Liver (tissue), 9 donors: ENCODE results near the gene ANTXR1. TPM values are rescaled to one million over a fixed set of nuclear protein-coding genes. Genes with fewer than 3 reads are reported as not detected.

ENCODE experiments used
- DNase-seq: peaks from one replicate; pipeline ENCODE4 v3.0.0-alpha.2; 2017; ENCODE audit warnings: low spot score
- H3K27ac ChIP-seq, 2 donors: one replicate each; pipeline ENCODE4 v1.7.0; 2013; ENCODE audit warnings: inconsistent platforms in 2 of 2, low read length in 2 of 2, control low read depth in 1 of 2, low read depth in 1 of 2, mild to moderate bottlenecking in 1 of 2
- H3K27me3 ChIP-seq, 4 donors: one replicate each; pipeline versions ENCODE4 v1.6.1 to v1.7.0; 2013; ENCODE audit warnings: low read length in 3 of 4, inconsistent platforms in 1 of 4, mild to moderate bottlenecking in 1 of 4, moderate library complexity in 1 of 4; ENCODE audit not compliant: control insufficient read depth in 4 of 4, insufficient read depth in 4 of 4
- H3K36me3 ChIP-seq, 4 donors: one replicate each; pipeline versions ENCODE4 v1.6.1 to v1.7.0; 2013; ENCODE audit warnings: low read length in 3 of 4, mild to moderate bottlenecking in 3 of 4, low read depth in 1 of 4, moderate library complexity in 1 of 4; ENCODE audit not compliant: control insufficient read depth in 4 of 4, insufficient read depth in 3 of 4
- H3K4me1 ChIP-seq, 4 donors: one replicate each; pipeline versions ENCODE4 v1.6.1 to v1.7.0; 2013; ENCODE audit warnings: low read length in 3 of 4, mild to moderate bottlenecking in 3 of 4, moderate library complexity in 1 of 4; ENCODE audit not compliant: control insufficient read depth in 4 of 4, insufficient read depth in 4 of 4
- H3K4me3 ChIP-seq, 3 donors: one replicate each; pipeline versions ENCODE4 v1.6.1 to v1.7.0; 2013; ENCODE audit warnings: low read length in 3 of 3, control low read depth in 1 of 3, low read depth in 1 of 3, mild to moderate bottlenecking in 1 of 3
- H3K9ac ChIP-seq, 2 donors: one replicate each; pipeline ENCODE4 v1.7.0; 2013; ENCODE audit warnings: low read length in 2 of 2, mild to moderate bottlenecking in 2 of 2, moderate library complexity in 2 of 2, control low read depth in 1 of 2, low read depth in 1 of 2
- H3K9me3 ChIP-seq, 4 donors: one replicate each; pipeline versions ENCODE4 v1.6.1 to v1.7.0; 2013; ENCODE audit warnings: low read length in 3 of 4; ENCODE audit not compliant: control insufficient read depth in 4 of 4
- FOXA1 ChIP-seq: IDR thresholded peaks from 2 replicates; pipeline ENCODE4 v1.6.1; 2016; ENCODE audit warnings: antibody characterized with exemption
- FOXA2 ChIP-seq: IDR thresholded peaks from 2 replicates; pipeline ENCODE4 v1.6.1; 2016; ENCODE audit warnings: antibody characterized with exemption
- GABPA ChIP-seq, 2 donors: IDR thresholded peaks in 1 of 2; conservative IDR thresholded peaks in 1 of 2; 2 replicates each; pipeline ENCODE4 v1.6.1; 2016; ENCODE audit warnings: antibody characterized with exemption in 2 of 2, mild to moderate bottlenecking in 1 of 2, moderate library complexity in 1 of 2
- HNF4A ChIP-seq, 2 donors: conservative IDR thresholded peaks; 2 replicates each; pipeline ENCODE4 v1.6.1; 2016; ENCODE audit warnings: antibody characterized with exemption in 2 of 2, mild to moderate bottlenecking in 2 of 2
- JUND ChIP-seq, 2 donors: IDR thresholded peaks; 2 replicates each; pipeline ENCODE4 v1.6.1; 2016; ENCODE audit warnings: antibody characterized with exemption in 2 of 2
- RAD21 ChIP-seq, 2 donors: IDR thresholded peaks; 2 replicates each; pipeline ENCODE4 v1.6.1; 2016; ENCODE audit warnings: antibody characterized with exemption in 2 of 2, mild to moderate bottlenecking in 2 of 2
- RXRA ChIP-seq, 2 donors: IDR thresholded peaks; 2 replicates each; pipeline ENCODE4 v1.6.1; 2017 to 2018; ENCODE audit warnings: antibody characterized with exemption in 2 of 2, mild to moderate bottlenecking in 1 of 2
- TAF1 ChIP-seq: conservative IDR thresholded peaks from 2 replicates; pipeline ENCODE4 v1.6.1; 2016; ENCODE audit warnings: antibody characterized with exemption, mild to moderate bottlenecking
- WGBS: extraction: QIAGEN DNeasy Blood & Tissue Kit; methylation state at CpG from one replicate; pipeline ENCODE4 v1.1.7; 2013; 5-methylcytosine and 5-hydroxymethylcytosine counted together
- polyA plus RNA-seq, 2 donors: library from polyadenylated mRNA; stranded (reverse) in 1 of 2; unstranded in 1 of 2; fragments of 200-250 nt in 1 of 2; fragments of >200 nt in 1 of 2; fragmentation: Nextera tagmentation in 1 of 2; extraction: Ambion mirVana in 1 of 2; gene quantifications; one replicate each; pipeline versions ENCODE4 v1.2.1 to v1.2.3, GENCODE V29; 2013 to 2015
- total RNA-seq, 2 donors: library from RNA; depleted of rRNA; stranded (reverse); fragments of >200 nt; gene quantifications; one replicate each; pipeline ENCODE4 v1.2.3, GENCODE V29; 2014
- TF ChIP-seq, protein P1 (sequence below): IDR thresholded peaks from 2 replicates; pipeline ENCODE4 v1.6.1; 2016; ENCODE audit warnings: antibody characterized with exemption
- TF ChIP-seq, protein P2 (sequence below): IDR thresholded peaks from 2 replicates; pipeline ENCODE4 v1.6.1; 2016; ENCODE audit warnings: antibody characterized with exemption, mild to moderate bottlenecking
- TF ChIP-seq, protein P3 (sequence below): IDR thresholded peaks from 2 replicates; pipeline ENCODE4 v1.6.1; 2016; ENCODE audit warnings: antibody characterized with exemption
- TF ChIP-seq, protein P4 (sequence below): fragments of 150-350 bp; IDR thresholded peaks from 2 replicates; pipeline ENCODE4 v1.5.1; 2017; ENCODE audit warnings: improper control_type of control experiment, low read depth, low read length; ENCODE audit not compliant: missing input control
- donor health status: healthy.
- donor health status: healthy.
- donor health status: healthy.
- donor health status: healthy.
- donor health status: healthy.

Gene ANTXR1
- total and polyA plus RNA-seq, 4 donors: 0.60 to 3.6 (median 1.8) TPM

DNA sequence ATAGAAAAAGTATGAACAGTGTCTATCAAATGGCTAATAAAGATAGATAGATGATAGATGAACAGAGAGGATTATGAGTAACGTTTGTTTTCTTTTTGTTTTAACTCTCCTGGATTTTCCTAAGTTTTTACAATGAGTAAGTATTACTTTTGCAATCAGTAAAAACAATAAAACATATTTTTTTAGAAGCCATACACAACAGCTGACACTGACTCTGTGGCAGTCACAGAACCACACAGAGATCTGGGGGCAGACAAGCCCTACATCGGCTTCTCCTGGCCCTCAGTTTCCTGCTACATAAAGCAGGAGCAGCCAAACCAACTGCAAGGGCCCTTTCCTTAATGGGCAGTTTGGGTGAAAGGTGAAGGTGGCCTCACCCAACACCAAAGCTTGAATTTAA, 63.6 kb downstream of the ANTXR1 start (continued):
- TF ChIP-seq, protein P1, sequence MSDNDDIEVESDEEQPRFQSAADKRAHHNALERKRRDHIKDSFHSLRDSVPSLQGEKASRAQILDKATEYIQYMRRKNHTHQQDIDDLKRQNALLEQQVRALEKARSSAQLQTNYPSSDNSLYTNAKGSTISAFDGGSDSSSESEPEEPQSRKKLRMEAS: no peak

DNA sequence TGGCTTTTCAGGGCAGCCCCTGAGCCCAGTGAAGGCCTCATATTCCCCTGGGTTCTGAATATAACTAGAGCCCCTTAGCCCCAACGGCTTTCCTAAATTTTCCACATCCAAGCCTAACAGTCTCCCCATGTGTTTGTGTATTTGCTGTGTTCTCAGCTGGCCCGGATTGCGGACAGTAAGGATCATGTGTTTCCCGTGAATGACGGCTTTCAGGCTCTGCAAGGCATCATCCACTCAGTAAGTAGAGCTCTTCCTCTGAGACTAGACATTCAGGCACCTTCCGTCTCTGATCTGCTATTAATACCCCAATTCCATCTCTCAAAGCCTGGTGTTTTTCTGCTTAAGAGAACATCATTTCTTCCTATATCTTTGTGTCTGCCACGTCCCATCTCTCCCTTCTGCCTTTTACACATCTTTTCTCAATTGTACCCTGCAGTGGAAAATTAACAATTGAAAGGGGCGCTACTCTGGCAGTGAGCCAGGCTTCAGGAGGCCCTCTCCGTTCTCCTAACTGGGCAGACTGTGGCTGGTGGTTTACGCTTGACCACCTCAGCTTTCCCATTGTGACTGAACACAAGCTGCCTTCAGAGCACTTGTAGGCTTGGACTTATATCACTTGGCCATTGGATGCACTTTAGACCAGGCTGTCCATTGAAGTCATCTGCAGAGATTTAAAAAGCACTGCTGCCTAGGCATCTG, 64.4 kb downstream of the ANTXR1 start:
- H3K9me3 ChIP-seq: no peaks in the 10 kb centered on the region
- TF ChIP-seq, protein P2, sequence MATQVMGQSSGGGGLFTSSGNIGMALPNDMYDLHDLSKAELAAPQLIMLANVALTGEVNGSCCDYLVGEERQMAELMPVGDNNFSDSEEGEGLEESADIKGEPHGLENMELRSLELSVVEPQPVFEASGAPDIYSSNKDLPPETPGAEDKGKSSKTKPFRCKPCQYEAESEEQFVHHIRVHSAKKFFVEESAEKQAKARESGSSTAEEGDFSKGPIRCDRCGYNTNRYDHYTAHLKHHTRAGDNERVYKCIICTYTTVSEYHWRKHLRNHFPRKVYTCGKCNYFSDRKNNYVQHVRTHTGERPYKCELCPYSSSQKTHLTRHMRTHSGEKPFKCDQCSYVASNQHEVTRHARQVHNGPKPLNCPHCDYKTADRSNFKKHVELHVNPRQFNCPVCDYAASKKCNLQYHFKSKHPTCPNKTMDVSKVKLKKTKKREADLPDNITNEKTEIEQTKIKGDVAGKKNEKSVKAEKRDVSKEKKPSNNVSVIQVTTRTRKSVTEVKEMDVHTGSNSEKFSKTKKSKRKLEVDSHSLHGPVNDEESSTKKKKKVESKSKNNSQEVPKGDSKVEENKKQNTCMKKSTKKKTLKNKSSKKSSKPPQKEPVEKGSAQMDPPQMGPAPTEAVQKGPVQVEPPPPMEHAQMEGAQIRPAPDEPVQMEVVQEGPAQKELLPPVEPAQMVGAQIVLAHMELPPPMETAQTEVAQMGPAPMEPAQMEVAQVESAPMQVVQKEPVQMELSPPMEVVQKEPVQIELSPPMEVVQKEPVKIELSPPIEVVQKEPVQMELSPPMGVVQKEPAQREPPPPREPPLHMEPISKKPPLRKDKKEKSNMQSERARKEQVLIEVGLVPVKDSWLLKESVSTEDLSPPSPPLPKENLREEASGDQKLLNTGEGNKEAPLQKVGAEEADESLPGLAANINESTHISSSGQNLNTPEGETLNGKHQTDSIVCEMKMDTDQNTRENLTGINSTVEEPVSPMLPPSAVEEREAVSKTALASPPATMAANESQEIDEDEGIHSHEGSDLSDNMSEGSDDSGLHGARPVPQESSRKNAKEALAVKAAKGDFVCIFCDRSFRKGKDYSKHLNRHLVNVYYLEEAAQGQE: no peak
- TF ChIP-seq TAF1: no peak
- no peaks in the 10 kb centered on the region for H3K36me3 ChIP-seq
- H3K4me1 ChIP-seq: no peaks in the 10 kb centered on the region
- no peaks in the 10 kb centered on the region for H3K27me3 ChIP-seq
- WGBS: 91% methylated on average over 10 of the region's 10 CpGs
- no peak overlapping the region for H3K4me3 ChIP-seq
- no peak for DNase-seq
- H3K27ac ChIP-seq: no peak overlapping the region
- no peak overlapping the region for H3K9ac ChIP-seq

DNA sequence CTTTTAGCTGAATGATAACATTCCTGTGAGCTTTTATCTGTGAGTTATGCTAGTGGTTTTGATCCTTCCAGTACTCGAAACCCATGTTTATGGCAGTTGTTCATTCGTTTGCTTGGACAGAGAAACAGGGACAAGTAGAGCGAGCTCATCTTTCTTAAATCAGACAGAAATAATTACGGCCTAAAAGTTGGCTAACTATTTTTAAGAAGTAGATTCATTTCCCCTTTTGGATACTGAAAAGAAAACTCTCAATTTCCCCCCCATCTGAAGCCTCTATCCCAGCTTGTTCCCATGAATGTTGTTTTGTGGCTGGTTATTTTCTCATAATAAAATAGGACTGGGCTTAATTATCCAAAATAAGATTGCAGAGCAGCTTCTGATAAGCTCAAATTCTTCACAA, 67.1 kb downstream of the ANTXR1 start:
- DNase-seq: no peak
- TF ChIP-seq, protein P3, sequence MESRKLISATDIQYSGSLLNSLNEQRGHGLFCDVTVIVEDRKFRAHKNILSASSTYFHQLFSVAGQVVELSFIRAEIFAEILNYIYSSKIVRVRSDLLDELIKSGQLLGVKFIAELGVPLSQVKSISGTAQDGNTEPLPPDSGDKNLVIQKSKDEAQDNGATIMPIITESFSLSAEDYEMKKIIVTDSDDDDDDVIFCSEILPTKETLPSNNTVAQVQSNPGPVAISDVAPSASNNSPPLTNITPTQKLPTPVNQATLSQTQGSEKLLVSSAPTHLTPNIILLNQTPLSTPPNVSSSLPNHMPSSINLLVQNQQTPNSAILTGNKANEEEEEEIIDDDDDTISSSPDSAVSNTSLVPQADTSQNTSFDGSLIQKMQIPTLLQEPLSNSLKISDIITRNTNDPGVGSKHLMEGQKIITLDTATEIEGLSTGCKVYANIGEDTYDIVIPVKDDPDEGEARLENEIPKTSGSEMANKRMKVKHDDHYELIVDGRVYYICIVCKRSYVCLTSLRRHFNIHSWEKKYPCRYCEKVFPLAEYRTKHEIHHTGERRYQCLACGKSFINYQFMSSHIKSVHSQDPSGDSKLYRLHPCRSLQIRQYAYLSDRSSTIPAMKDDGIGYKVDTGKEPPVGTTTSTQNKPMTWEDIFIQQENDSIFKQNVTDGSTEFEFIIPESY: no peak
- TF ChIP-seq TAF1 (no peak), GABPA (IDR thresholded peaks at IDR 0.05 in 1 of 2, conservative IDR thresholded peaks at IDR 0.05 in 1 of 2) (no peak), JUND (IDR thresholded peaks at IDR 0.05) (no peak), RXRA (IDR thresholded peaks at IDR 0.05) (no peak), FOXA1 (no peak), FOXA2 (no peak), HNF4A (conservative IDR thresholded peaks at IDR 0.05) (no peak), RAD21 (IDR thresholded peaks at IDR 0.05) (no peak)
- TF ChIP-seq, protein P4, sequence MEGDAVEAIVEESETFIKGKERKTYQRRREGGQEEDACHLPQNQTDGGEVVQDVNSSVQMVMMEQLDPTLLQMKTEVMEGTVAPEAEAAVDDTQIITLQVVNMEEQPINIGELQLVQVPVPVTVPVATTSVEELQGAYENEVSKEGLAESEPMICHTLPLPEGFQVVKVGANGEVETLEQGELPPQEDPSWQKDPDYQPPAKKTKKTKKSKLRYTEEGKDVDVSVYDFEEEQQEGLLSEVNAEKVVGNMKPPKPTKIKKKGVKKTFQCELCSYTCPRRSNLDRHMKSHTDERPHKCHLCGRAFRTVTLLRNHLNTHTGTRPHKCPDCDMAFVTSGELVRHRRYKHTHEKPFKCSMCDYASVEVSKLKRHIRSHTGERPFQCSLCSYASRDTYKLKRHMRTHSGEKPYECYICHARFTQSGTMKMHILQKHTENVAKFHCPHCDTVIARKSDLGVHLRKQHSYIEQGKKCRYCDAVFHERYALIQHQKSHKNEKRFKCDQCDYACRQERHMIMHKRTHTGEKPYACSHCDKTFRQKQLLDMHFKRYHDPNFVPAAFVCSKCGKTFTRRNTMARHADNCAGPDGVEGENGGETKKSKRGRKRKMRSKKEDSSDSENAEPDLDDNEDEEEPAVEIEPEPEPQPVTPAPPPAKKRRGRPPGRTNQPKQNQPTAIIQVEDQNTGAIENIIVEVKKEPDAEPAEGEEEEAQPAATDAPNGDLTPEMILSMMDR: no peak
- TF ChIP-seq, protein P2: no peak
- no peak overlapping the region for H3K9ac ChIP-seq
- H3K4me1 ChIP-seq: no peaks in the 10 kb centered on the region
- H3K9me3 ChIP-seq: no peaks in the 10 kb centered on the region
- H3K36me3 ChIP-seq: no peaks in the 10 kb centered on the region
- no peak overlapping the region for H3K27ac ChIP-seq
- H3K27me3 ChIP-seq: no peaks in the 10 kb centered on the region
- H3K4me3 ChIP-seq: no peak overlapping the region
- WGBS: 79% methylated on average over 4 of the region's 4 CpGs
